Calu3 (cell line): ENCODE results near the gene SDR42E1. TPM values are rescaled to one million over a fixed set of nuclear protein-coding genes. Genes with fewer than 3 reads are reported as not detected.

Source experiments
- BruUV-seq: library from RNA; stranded (reverse); fragments of 400-500 nt; replicated peaks from 2 replicates; lab custom pipeline; 2021; lab: Mats Ljungman, UMichigan
- CTCF ChIA-PET: fragments of 300-600 bp; sonication (Branson Sonifier 250); formaldehyde crosslinking; loops from one replicate; lab custom pipeline; 2022; ENCODE audit warnings: antibody characterized with exemption; lab: Charles Lee
- DNase-seq: peaks from one replicate; pipeline ENCODE4 v3.0.0; 2022
- H3K27ac Mint-ChIP-seq: one replicate; pipeline ENCODE4 v1.8.0; 2022; ENCODE audit warnings: mixed read lengths; ENCODE audit not compliant: unreplicated experiment
- H3K27me3 Mint-ChIP-seq: one replicate; pipeline ENCODE4 v1.8.0; 2022; ENCODE audit warnings: mixed read lengths; ENCODE audit not compliant: unreplicated experiment
- H3K36me3 Mint-ChIP-seq: one replicate; pipeline ENCODE4 v1.8.0; 2022; ENCODE audit warnings: mild to moderate bottlenecking, moderate library complexity, mixed read lengths; ENCODE audit not compliant: insufficient read depth, unreplicated experiment
- H3K4me1 Mint-ChIP-seq: one replicate; pipeline ENCODE4 v1.8.0; 2022; ENCODE audit warnings: mild to moderate bottlenecking, low read depth, mixed read lengths; ENCODE audit not compliant: unreplicated experiment
- H3K4me3 Mint-ChIP-seq: one replicate; pipeline ENCODE4 v1.8.0; 2022; ENCODE audit warnings: mild to moderate bottlenecking, low read depth, moderate library complexity, mixed read lengths; ENCODE audit not compliant: unreplicated experiment
- H3K9me3 Mint-ChIP-seq: one replicate; pipeline ENCODE4 v1.8.0; 2022; ENCODE audit warnings: low read depth, mixed read lengths; ENCODE audit not compliant: unreplicated experiment
- intact Hi-C: fragments of 100-400 bp; cut with micrococcal nuclease; formaldehyde crosslinking; loops from one replicate; pipeline ENCODE4 v1.10.0; 2022; ENCODE audit not compliant: unreplicated experiment
- total RNA-seq: library from RNA; stranded (reverse); gene quantifications from 2 replicates; pipeline ENCODE4 v1.2.3, GENCODE V29; 2022
- TF ChIP-seq, protein P1 (sequence below): fragments of 200-600 bp; IDR thresholded peaks from one replicate; pipeline ENCODE4 v1.8.0; 2022; ENCODE audit warnings: antibody characterized with exemption; ENCODE audit not compliant: unreplicated experiment

Gene SDR42E1
- total RNA-seq, 1 experiment from 2014 or later = 34.3 TPM

GRCh38 chr16:82047374-82047773, 36.1 kb upstream of the SDR42E1 start:
- TF ChIP-seq, protein P1, sequence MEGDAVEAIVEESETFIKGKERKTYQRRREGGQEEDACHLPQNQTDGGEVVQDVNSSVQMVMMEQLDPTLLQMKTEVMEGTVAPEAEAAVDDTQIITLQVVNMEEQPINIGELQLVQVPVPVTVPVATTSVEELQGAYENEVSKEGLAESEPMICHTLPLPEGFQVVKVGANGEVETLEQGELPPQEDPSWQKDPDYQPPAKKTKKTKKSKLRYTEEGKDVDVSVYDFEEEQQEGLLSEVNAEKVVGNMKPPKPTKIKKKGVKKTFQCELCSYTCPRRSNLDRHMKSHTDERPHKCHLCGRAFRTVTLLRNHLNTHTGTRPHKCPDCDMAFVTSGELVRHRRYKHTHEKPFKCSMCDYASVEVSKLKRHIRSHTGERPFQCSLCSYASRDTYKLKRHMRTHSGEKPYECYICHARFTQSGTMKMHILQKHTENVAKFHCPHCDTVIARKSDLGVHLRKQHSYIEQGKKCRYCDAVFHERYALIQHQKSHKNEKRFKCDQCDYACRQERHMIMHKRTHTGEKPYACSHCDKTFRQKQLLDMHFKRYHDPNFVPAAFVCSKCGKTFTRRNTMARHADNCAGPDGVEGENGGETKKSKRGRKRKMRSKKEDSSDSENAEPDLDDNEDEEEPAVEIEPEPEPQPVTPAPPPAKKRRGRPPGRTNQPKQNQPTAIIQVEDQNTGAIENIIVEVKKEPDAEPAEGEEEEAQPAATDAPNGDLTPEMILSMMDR = no peak
- no peak overlapping the region for H3K27ac Mint-ChIP-seq
- no peaks in the 10 kb centered on the region for H3K9me3 Mint-ChIP-seq
- H3K36me3 Mint-ChIP-seq = no peaks in the 10 kb centered on the region
- H3K4me1 Mint-ChIP-seq = peaks cover 27% of the 10 kb centered on the region
- no TSS peak for BruUV-seq
- DNase-seq = no peak
- H3K4me3 Mint-ChIP-seq = no peak overlapping the region
- intact Hi-C loops = no loop called here
- H3K27me3 Mint-ChIP-seq = no peaks in the 10 kb centered on the region
- CTCF ChIA-PET = interaction anchor here (0.6 kb wide), 1 partner anchor 717 kb away, joined by 3 read pairs; no protein-coding TSS in a partner anchor

DNA sequence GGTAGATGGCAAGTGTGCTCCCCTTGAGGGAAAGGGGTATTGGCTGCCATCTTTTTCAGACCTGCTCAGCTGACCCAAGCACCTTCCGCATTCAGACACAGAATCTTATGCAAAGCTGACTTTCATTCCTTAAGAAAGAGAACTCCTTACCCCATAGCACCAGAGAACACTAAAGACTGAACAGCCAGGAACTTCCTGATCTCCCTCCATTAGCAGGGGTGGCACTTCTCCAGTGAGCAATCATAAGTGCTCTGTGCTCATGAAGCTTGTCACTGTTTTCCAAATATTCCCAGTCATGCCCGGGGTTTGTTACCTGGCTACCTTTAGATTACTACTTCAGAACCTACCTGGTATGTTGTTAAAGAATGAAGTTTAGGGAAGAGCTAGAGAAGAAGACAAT, 35.7 kb upstream of the SDR42E1 start:
- BruUV-seq = no TSS peak
- CTCF ChIA-PET = no interaction called here
- no peaks in the 10 kb centered on the region for H3K27me3 Mint-ChIP-seq
- H3K4me3 Mint-ChIP-seq = no peak overlapping the region
- no peak for DNase-seq
- H3K4me1 Mint-ChIP-seq = peaks cover 27% of the 10 kb centered on the region
- no peaks in the 10 kb centered on the region for H3K9me3 Mint-ChIP-seq
- intact Hi-C loops = no loop called here
- no peaks in the 10 kb centered on the region for H3K36me3 Mint-ChIP-seq
- no peak overlapping the region for H3K27ac Mint-ChIP-seq
- TF ChIP-seq, protein P1 = no peak

- TF ChIP-seq, protein P1 = no peak
- no peaks in the 10 kb centered on the region for H3K9me3 Mint-ChIP-seq
Measured at GRCh38 chr16:82046541-82046940, 35.3 kb upstream of the SDR42E1 start.

DNA sequence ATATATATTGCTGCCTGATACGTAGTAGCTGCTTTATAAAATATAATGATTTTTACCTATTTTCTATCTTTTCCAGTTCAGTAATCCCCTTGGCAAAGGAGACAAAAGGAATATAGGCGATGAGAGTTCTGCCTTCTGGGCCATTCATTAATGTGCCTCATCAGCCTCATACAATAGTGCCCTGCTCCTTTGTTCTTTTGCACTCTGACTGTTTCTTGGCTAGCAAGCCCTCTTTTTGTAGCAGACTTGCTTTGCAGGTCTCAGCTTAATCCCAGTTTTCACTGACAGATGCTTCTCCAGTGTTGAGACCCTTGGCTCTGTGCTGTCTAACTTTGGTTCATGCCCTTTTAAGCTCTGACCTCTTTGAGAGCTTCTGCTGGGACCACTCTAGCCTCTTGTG, 34.2 kb upstream of the SDR42E1 start:
- no TSS peak for BruUV-seq
- CTCF ChIA-PET = no interaction called here
- Mint-ChIP-seq H3K36me3 (no peaks in the 10 kb centered on the region), H3K27me3 (no peaks in the 10 kb centered on the region), H3K4me1 (peaks cover 16% of the 10 kb centered on the region), H3K9me3 (no peaks in the 10 kb centered on the region), H3K27ac (no peak overlapping the region), H3K4me3 (no peak overlapping the region)
- TF ChIP-seq, protein P1 = no peak
- DNase-seq = no peak
- intact Hi-C loops = no loop called here

More at GRCh38 chr16:82046541-82046940, 35.3 kb upstream of the SDR42E1 start:
- CTCF ChIA-PET = no interaction called here
- peaks cover 27% of the 10 kb centered on the region for H3K4me1 Mint-ChIP-seq
- no peak overlapping the region for H3K27ac Mint-ChIP-seq
- intact Hi-C loops = no loop called here
- no peak overlapping the region for H3K4me3 Mint-ChIP-seq
- no peaks in the 10 kb centered on the region for H3K27me3 Mint-ChIP-seq
- no peak for DNase-seq
- no peaks in the 10 kb centered on the region for H3K36me3 Mint-ChIP-seq
- no TSS peak for BruUV-seq
